IMR-90 (cell line): Measurements from ENCODE around the gene CASP6. TPM values are rescaled to one million over a fixed set of nuclear protein-coding genes. Genes with fewer than 3 reads are reported as not detected.

ENCODE experiments used
- ATAC-seq: fragments of 200-7000 bp; cut with Tn5 transposase; 2 replicates; pipeline ENCODE4 v1.9.1; 2020; ENCODE audit warnings: low read depth, mild to moderate bottlenecking, moderate library complexity
- BruUV-seq: library from RNA; stranded (reverse); fragments of 400-500 nt; replicated peaks from 2 replicates; lab custom pipeline; 2021; lab: Mats Ljungman, UMichigan
- CTCF ChIA-PET: fragments of 300-600 bp; formaldehyde crosslinking; extraction: SDS; loops from one replicate; lab custom pipeline; 2021; ENCODE audit warnings: antibody characterized with exemption; lab: Yijun Ruan, JAX
- POLR2A ChIA-PET: fragments of 300-600 bp; sonication (Branson Sonifier 250); formaldehyde crosslinking; loops from one replicate; lab custom pipeline; 2022; ENCODE audit warnings: antibody characterized with exemption; ENCODE audit not compliant: unreplicated experiment; lab: Charles Lee
- DNase-seq: peaks from one replicate; pipeline ENCODE4 v3.0.0; 2013
- H2AFZ ChIP-seq: replicated peaks from 2 replicates; pipeline ENCODE3; 2013; ENCODE audit warnings: low read length, mild to moderate bottlenecking; ENCODE audit not compliant: poor library complexity
- H2AK5ac ChIP-seq: 2 replicates; pipeline ENCODE4 v1.6.1; 2013; ENCODE audit warnings: low read depth, low read length, inconsistent platforms
- H2AK9ac ChIP-seq: replicated peaks from 2 replicates; pipeline ENCODE3; 2013; ENCODE audit warnings: mild to moderate bottlenecking, low read depth, low read length, moderate library complexity; ENCODE audit not compliant: poor library complexity
- H2BK120ac ChIP-seq: 2 replicates; pipeline ENCODE4 v1.6.1; 2013; ENCODE audit warnings: low read depth, low read length, inconsistent platforms
- H2BK15ac ChIP-seq: 3 replicates; pipeline ENCODE4 v1.6.1; 2013; ENCODE audit warnings: low read depth, low read length, inconsistent platforms
- H2BK20ac ChIP-seq: 2 replicates; pipeline ENCODE4 v1.6.1; 2013; ENCODE audit warnings: low read depth, mild to moderate bottlenecking, inconsistent platforms, low read length, moderate library complexity
- H2BK5ac ChIP-seq: 2 replicates; pipeline ENCODE4 v1.6.1; 2013; ENCODE audit warnings: mild to moderate bottlenecking, low read depth, low read length, inconsistent platforms; ENCODE audit not compliant: poor library complexity, severe bottlenecking
- H3K14ac ChIP-seq: replicated peaks from 2 replicates; pipeline ENCODE4 v1.6.1; 2013; ENCODE audit warnings: low read depth, low read length, inconsistent platforms
- H3K18ac ChIP-seq: 2 replicates; pipeline ENCODE4 v1.6.1; 2013; ENCODE audit warnings: low read depth, low read length, control low read depth
- H3K23ac ChIP-seq: 2 replicates; pipeline ENCODE4 v1.6.1; 2013; ENCODE audit warnings: low read depth, low read length, inconsistent platforms
- H3K27ac ChIP-seq: 2 replicates; pipeline ENCODE4 v1.5.1; 2013; ENCODE audit warnings: mild to moderate bottlenecking, control low read depth, low read length; ENCODE audit not compliant: insufficient read depth
- H3K27me3 ChIP-seq: 2 replicates; pipeline ENCODE4 v1.6.1; 2013; ENCODE audit warnings: low read length; ENCODE audit not compliant: control insufficient read depth, insufficient read depth
- H3K36me3 ChIP-seq: 2 replicates; pipeline ENCODE4 v1.6.1; 2013; ENCODE audit warnings: low read length, mixed read lengths; ENCODE audit not compliant: control insufficient read depth, insufficient read depth
- H3K4ac ChIP-seq: 2 replicates; pipeline ENCODE4 v1.6.1; 2013; ENCODE audit warnings: low read depth, low read length, inconsistent platforms
- H3K4me1 ChIP-seq: 2 replicates; pipeline ENCODE4 v1.6.1; 2013; ENCODE audit warnings: low read length, mixed read lengths; ENCODE audit not compliant: control insufficient read depth, insufficient read depth
- H3K4me2 ChIP-seq: 2 replicates; pipeline ENCODE4 v1.6.1; 2013; ENCODE audit warnings: low read depth, mild to moderate bottlenecking, control low read depth, low read length, moderate library complexity
- H3K4me3 ChIP-seq: 2 replicates; pipeline ENCODE4 v1.5.1; 2013; ENCODE audit warnings: low read depth, mild to moderate bottlenecking, control low read depth, low read length, moderate library complexity; ENCODE audit not compliant: insufficient read depth
- H3K56ac ChIP-seq: 2 replicates; pipeline ENCODE4 v1.6.1; 2013; ENCODE audit warnings: low read length, inconsistent platforms; ENCODE audit not compliant: insufficient read depth; ENCODE audit errors: extremely low read depth
- H3K79me1 ChIP-seq, 2 experiments: 2 replicates each; pipeline ENCODE4 v1.6.1; 2013; ENCODE audit warnings: low read length in 2 of 2, inconsistent platforms in 1 of 2, low read depth in 1 of 2
- H3K9ac ChIP-seq: 2 replicates; pipeline ENCODE4 v1.6.1; 2013; ENCODE audit warnings: low read depth, low read length, control low read depth
- H3K9me1 ChIP-seq: 2 replicates; pipeline ENCODE4 v1.6.1; 2013; ENCODE audit warnings: low read length, inconsistent platforms; ENCODE audit not compliant: insufficient read depth
- H3K9me3 ChIP-seq: 2 replicates; pipeline ENCODE4 v1.6.1; 2013; ENCODE audit warnings: low read length; ENCODE audit not compliant: control insufficient read depth, insufficient read depth
- H4K20me1 ChIP-seq: 2 replicates; pipeline ENCODE4 v1.6.1; 2013; ENCODE audit warnings: low read length, inconsistent platforms; ENCODE audit not compliant: insufficient read depth
- H4K5ac ChIP-seq: 2 replicates; pipeline ENCODE4 v1.6.1; 2013; ENCODE audit warnings: mild to moderate bottlenecking, low read depth, low read length, control low read depth
- H4K8ac ChIP-seq, 2 experiments: 2 replicates each; pipeline ENCODE4 v1.6.1; 2013; ENCODE audit warnings: low read depth in 2 of 2, low read length in 2 of 2, control low read depth in 1 of 2, inconsistent platforms in 1 of 2
- H4K91ac ChIP-seq: 2 replicates; pipeline ENCODE4 v1.6.1; 2013; ENCODE audit warnings: low read depth, low read length, inconsistent platforms; ENCODE audit not compliant: insufficient read depth
- FOS ChIP-seq: fragments of 150-350 bp; IDR thresholded peaks from 2 replicates; pipeline ENCODE4 v1.6.1; 2016; ENCODE audit warnings: low read depth, low read length
- USF2 ChIP-seq: fragments of 150-350 bp; IDR thresholded peaks from 2 replicates; pipeline ENCODE4 v1.6.1; 2017; ENCODE audit warnings: mild to moderate bottlenecking, antibody characterized with exemption, low read length, low read depth
- WGBS, 2 experiments: methylation state at CpG; one replicate each; pipeline versions ENCODE4 v1.1.5 to v1.1.7; 2013; ENCODE audit warnings: missing lambda C conversion rate in 2 of 2; ENCODE audit not compliant: insufficient read length in 1 of 2; ENCODE audit errors: extremely low coverage in 2 of 2; 5-methylcytosine and 5-hydroxymethylcytosine counted together
- dilution Hi-C: fragments of 300-500 bp; cut with HindIII; formaldehyde crosslinking; loops from one replicate; pipeline ENCODE4 v1.14.3; 2018; ENCODE audit warnings: low sequenced_read_pairs; ENCODE audit not compliant: unreplicated experiment
- in situ Hi-C: fragments of 300-500 bp; cut with MboI; formaldehyde crosslinking; loops from 3 replicates; pipeline ENCODE4 v1.14.3; 2019; ENCODE audit warnings: low sequenced_read_pairs, inconsistent platforms, mixed read lengths
- intact Hi-C: fragments of 100-400 bp; cut with micrococcal nuclease; formaldehyde crosslinking; loops from 2 replicates; pipeline ENCODE4 v1.10.0; 2022
- polyA plus RNA-seq, 3 experiments: library from polyadenylated mRNA; depleted of rRNA; stranded (reverse); fragments of >200 nt; gene quantifications; 2 replicates each; pipeline ENCODE4 v1.2.3, GENCODE V29; 2012; ENCODE audit warnings: low replicate concordance in 1 of 3
- total RNA-seq: library from RNA; depleted of rRNA; stranded (reverse); fragments of >200 nt; gene quantifications from 2 replicates; pipeline ENCODE4 v1.2.3, GENCODE V29; 2012

The CASP6 gene
- total and polyA plus RNA-seq, 2 of the 4 experiments (the other 2 are of a cell fraction), result 25.0 to 44.1 TPM

GRCh38 chr4:109749388-109750082 is 46.3 kb upstream of the CASP6 start:
- Histone ChIP-seq H3K9me3 (no peaks in the 10 kb centered on the region), H4K8ac (no peak overlapping the region), H3K18ac (no peak overlapping the region), H3K4ac (no peak overlapping the region), H3K14ac (no peak overlapping the region), H3K4me1 (no peaks in the 10 kb centered on the region), H3K56ac (no peak overlapping the region), H4K20me1 (no peaks in the 10 kb centered on the region), H3K23ac (no peak overlapping the region), H3K36me3 (no peaks in the 10 kb centered on the region), H2BK5ac (no peak overlapping the region), H3K9me1 (no peaks in the 10 kb centered on the region), H2AK9ac (no peak overlapping the region), H3K9ac (no peak overlapping the region), H2BK120ac (no peak overlapping the region), H4K5ac (no peak overlapping the region), H3K4me3 (no peak overlapping the region), H2BK20ac (no peak overlapping the region), H3K27me3 (peaks cover 3% of the 10 kb centered on the region; the same call in 1 of the 2 replicates), H2BK15ac (no peak overlapping the region), H3K27ac (no peak overlapping the region), H3K4me2 (no peak overlapping the region), H4K91ac (no peak overlapping the region), H3K79me1 (no peaks in the 10 kb centered on the region), H2AK5ac (no peak overlapping the region), H2AFZ (no peak overlapping the region)
- ChIA-PET CTCF (no interaction called here), POLR2A (no interaction called here)
- ATAC-seq, result no peak
- no CpG with 5 or more reads among the region's 7 CpGs for WGBS, 2 experiments
- DNase-seq, result no peak
- TF ChIP-seq USF2, result no peak
- no peak for TF ChIP-seq FOS
- dilution Hi-C loops (no loop called here), in situ Hi-C loops (no loop called here), intact Hi-C loops (no loop called here)
- BruUV-seq, result no TSS peak
